Testis (tissue), 3 donors: ENCODE measurements around the gene PLCH2. TPM values are rescaled to one million over a fixed set of nuclear protein-coding genes. Genes with fewer than 3 reads are reported as not detected.

ENCODE experiments used
- DNase-seq: peaks from one replicate; pipeline ENCODE4 v3.0.0-alpha.2; 2019
- H3K27ac ChIP-seq, 2 donors: fragments of 200-600 bp; sonication (generic); one replicate each; pipeline ENCODE4 v1.5.1; 2019
- H3K27me3 ChIP-seq: fragments of 200-600 bp; sonication (generic); one replicate; pipeline ENCODE4 v1.5.1; 2019
- H3K36me3 ChIP-seq: fragments of 200-600 bp; sonication (generic); one replicate; pipeline ENCODE4 v1.5.1; 2017; ENCODE audit warnings: low read depth; ENCODE audit errors: missing control alignments
- H3K4me1 ChIP-seq: fragments of 200-600 bp; sonication (generic); one replicate; pipeline ENCODE4 v1.5.1; 2019
- H3K4me3 ChIP-seq, 2 donors: fragments of 200-600 bp; sonication (generic); one replicate each; pipeline ENCODE4 v1.5.1; 2017 to 2019
- H3K9me3 ChIP-seq: fragments of 200-600 bp; sonication (generic); one replicate; pipeline ENCODE4 v1.5.1; 2017
- POLR2A ChIP-seq: fragments of 450-650 bp; IDR thresholded peaks from one replicate; pipeline ENCODE4 v1.6.1; 2017; ENCODE audit warnings: antibody characterized with exemption, mild to moderate bottlenecking, moderate library complexity
- WGBS, 2 donors: methylation state at CpG; one replicate each; pipeline ENCODE4 v1.1.5; 2018; 5-methylcytosine and 5-hydroxymethylcytosine counted together
- intact Hi-C: fragments of 100-400 bp; cut with DNase I; formaldehyde crosslinking; loops from one replicate; pipeline ENCODE4 v1.15.1; 2023; ENCODE audit warnings: low total_unique reads
- polyA plus RNA-seq: library from polyadenylated mRNA; stranded (reverse); fragments of 350-450 nt; fragmentation: Illumina TruSeq; extraction: RNeasy Lipid Tissue Mini Kit (QIAGEN cat#74804); gene quantifications from one replicate; pipeline ENCODE4 v1.2.3, GENCODE V29; 2014; ENCODE audit warnings: low read depth, low replicate concordance; ENCODE audit not compliant: insufficient read depth
- total RNA-seq, 2 donors: library from RNA; depleted of rRNA; stranded (reverse); fragments of >200 nt; gene quantifications; one replicate each; pipeline ENCODE4 v1.2.3, GENCODE V29; 2016
- TF ChIP-seq, protein P1 (sequence below), 3 experiments: fragments of 450-650 bp in 2 of 3; fragments of 200-600 bp in 1 of 3; sonication (generic) in 1 of 3; IDR thresholded peaks; one replicate each; pipeline ENCODE4 v1.5.1; 2016 to 2019; ENCODE audit warnings: antibody characterized with exemption in 3 of 3, mild to moderate bottlenecking in 2 of 3, moderate library complexity in 1 of 3

PLCH2 gene
- total and polyA plus RNA-seq, 3 donors from 2014 or later, result 2.7 to 6.5 (median 5.7) TPM

DNA sequence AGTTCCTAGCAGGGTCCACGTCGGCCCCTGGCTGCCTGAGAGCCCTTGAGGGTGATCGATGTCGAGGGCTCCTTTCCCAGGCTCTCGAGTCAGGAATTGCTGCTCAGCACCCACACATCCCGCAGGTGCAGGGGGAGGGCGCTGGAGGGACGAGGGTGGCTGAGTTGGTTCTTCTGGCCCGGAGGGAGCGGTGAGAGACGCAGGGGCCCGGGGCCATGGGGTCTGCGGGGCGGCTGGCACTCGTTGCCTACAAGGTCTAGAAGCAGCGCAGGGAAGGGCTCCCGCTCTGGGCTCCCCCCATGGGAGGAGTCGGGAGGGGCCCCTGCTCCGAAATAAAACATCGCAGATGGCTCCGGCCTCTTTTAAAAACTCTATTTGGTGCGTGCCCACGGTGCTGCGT, 32.1 kb downstream of the PLCH2 start:
- H3K36me3 ChIP-seq, result no peaks in the 10 kb centered on the region
- H3K4me3 ChIP-seq, result no peak overlapping the region
- no peak for DNase-seq
- H3K27me3 ChIP-seq, result no peaks in the 10 kb centered on the region
- H3K4me1 ChIP-seq, result no peaks in the 10 kb centered on the region
- TF ChIP-seq, protein P1, sequence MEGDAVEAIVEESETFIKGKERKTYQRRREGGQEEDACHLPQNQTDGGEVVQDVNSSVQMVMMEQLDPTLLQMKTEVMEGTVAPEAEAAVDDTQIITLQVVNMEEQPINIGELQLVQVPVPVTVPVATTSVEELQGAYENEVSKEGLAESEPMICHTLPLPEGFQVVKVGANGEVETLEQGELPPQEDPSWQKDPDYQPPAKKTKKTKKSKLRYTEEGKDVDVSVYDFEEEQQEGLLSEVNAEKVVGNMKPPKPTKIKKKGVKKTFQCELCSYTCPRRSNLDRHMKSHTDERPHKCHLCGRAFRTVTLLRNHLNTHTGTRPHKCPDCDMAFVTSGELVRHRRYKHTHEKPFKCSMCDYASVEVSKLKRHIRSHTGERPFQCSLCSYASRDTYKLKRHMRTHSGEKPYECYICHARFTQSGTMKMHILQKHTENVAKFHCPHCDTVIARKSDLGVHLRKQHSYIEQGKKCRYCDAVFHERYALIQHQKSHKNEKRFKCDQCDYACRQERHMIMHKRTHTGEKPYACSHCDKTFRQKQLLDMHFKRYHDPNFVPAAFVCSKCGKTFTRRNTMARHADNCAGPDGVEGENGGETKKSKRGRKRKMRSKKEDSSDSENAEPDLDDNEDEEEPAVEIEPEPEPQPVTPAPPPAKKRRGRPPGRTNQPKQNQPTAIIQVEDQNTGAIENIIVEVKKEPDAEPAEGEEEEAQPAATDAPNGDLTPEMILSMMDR (IDR thresholded peaks at IDR 0.05), result no peak
- no peak for TF ChIP-seq POLR2A
- no peaks in the 10 kb centered on the region for H3K9me3 ChIP-seq
- no peak overlapping the region for H3K27ac ChIP-seq
- intact Hi-C loops, result no loop called here
- 82 to 85% methylated on average over 17 to 24 of the region's 24 CpGs for WGBS, 2 donors

DNA sequence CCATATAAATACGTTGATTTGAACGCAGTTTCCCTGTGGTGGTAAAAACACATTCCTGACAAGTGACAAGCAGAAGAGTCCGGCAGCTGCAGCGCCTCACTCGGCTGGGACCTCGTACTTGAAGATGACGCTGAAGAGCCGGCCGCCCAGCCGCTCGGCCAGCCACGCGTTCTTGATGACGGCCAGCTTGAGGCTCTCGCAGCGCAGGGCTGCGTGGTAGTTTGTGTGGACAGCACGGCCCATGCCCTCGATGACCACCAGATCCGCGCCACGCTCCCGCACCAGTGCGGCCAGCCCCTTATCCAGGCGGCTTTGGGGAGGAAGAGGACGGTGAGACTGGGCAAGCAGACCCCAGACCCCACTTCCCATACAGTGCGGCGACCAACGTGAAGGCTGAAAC, 32.7 kb downstream of the PLCH2 start:
- intact Hi-C loops, result no loop called here
- no peaks in the 10 kb centered on the region for H3K36me3 ChIP-seq

DNA sequence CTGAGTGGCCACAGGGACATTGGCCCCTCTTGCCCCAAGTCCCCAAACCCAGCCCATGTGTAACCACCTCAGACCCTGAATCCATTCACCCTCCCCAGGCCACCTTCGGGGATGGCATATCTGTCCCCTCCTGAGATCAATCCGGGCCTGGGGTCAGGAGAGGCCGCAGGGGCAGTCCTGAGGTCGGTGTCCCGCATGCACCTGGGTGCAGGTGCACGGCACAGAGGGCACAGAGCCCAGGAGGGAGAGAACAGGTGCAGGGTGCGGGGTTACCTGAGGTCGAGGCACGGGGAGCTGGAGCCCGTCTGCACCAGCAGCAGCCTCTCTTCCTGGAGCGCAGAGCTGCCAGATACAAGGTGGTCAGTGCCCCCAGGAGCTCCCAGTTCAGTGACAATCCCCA, 33.5 kb downstream of the PLCH2 start:
- no peak overlapping the region for H3K27ac ChIP-seq
- DNase-seq, result no peak
- intact Hi-C loops, result no loop called here
- no peaks in the 10 kb centered on the region for H3K27me3 ChIP-seq
- H3K36me3 ChIP-seq, result no peaks in the 10 kb centered on the region
- TF ChIP-seq POLR2A, result no peak
- TF ChIP-seq, protein P1 (IDR thresholded peaks at IDR 0.05), result no peak
- 89% methylated on average over 11 of the region's 11 CpGs; no CpG with 5 or more reads in 1 of the 2 donors for WGBS, 2 donors
- H3K4me3 ChIP-seq, result no peak overlapping the region
- H3K4me1 ChIP-seq, result no peaks in the 10 kb centered on the region
- no peaks in the 10 kb centered on the region for H3K9me3 ChIP-seq

More for the DNA sequence above, 32.7 kb downstream of the PLCH2 start:
- TF ChIP-seq, protein P1 (IDR thresholded peaks at IDR 0.05), result no peak
- TF ChIP-seq POLR2A, result no peak
- Histone ChIP-seq H3K4me3 (no peak overlapping the region), H3K27ac (no peak overlapping the region), H3K4me1 (no peaks in the 10 kb centered on the region), H3K9me3 (no peaks in the 10 kb centered on the region), H3K27me3 (no peaks in the 10 kb centered on the region)
- WGBS, 2 donors, result 94 to 96% methylated on average over 18 to 29 of the region's 29 CpGs
- DNase-seq, result no peak

DNA sequence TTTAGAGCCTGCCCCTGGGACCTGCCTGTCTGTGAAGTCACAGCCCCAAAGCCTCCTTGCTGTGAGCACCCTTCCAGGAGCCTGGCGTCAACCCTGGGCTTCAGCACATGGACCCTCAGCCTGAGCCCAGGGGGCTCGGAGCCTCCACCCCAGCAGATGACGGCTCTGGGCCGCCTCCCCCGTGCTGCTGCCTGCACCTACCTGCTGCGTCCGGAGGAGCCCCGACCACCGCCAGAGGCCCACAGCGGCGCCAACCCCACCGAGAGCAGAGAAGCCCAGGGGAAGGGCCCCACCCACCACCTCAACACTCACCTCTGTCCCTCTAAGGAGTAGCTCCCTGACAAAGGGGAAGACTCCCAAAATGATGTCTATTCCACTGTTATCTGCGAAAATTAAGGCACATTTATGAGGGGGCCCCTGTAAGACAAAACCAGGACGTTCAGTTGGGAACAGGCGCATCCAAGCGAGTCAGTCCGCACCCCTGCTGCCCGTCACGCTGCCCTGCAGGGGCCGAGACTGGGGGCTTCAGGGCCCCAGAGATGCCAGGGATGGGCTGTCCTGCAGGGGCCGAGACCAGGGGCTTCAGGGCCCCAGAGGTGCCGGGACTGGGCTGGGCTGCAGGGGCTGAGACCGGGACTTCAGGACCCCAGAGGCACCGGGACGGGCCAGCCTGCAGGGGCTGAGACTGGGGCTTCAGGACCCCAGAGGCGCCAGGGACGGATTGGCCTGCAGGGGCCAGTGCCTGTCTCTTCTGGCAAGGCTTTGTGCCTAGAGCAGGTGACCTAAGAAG, 34.5 kb downstream of the PLCH2 start:
- intact Hi-C loops, result no loop called here
- 86 to 92% methylated on average over 15 to 27 of the region's 27 CpGs for WGBS, 2 donors

More for the DNA sequence above, 34.5 kb downstream of the PLCH2 start:
- Histone ChIP-seq H3K27ac (no peak overlapping the region), H3K36me3 (no peaks in the 10 kb centered on the region), H3K4me3 (no peak overlapping the region), H3K4me1 (no peaks in the 10 kb centered on the region), H3K9me3 (no peaks in the 10 kb centered on the region), H3K27me3 (no peaks in the 10 kb centered on the region)
- no peak for DNase-seq
- no peak for TF ChIP-seq POLR2A
- TF ChIP-seq, protein P1 (IDR thresholded peaks at IDR 0.05), result no peak
